ENCODE results near the gene FLT4.

FLT4 gene

DNA sequence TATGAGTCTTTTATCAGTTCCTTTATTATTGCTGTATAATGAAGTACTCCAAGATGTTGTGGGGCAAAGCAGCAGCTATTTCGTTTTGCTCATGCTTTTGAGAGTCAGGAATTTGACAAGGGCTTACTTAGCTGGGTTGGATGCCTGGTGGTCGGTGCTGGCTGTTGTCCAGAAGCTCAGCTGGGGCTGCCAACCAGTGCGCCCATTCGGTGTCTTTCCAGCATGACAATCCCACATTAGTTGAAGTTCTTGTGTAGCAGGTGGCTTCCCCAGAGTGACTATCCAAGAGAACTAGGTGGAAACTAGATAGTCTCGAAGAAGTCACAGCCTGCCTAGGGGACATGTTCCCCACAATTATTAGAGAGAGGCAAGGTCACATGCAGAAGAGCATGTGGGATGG is 3.4 kb upstream of the FLT4 start:
- DNase-seq (ENCODE audit: low spot score): no peak
- in situ Hi-C loops (cut with MboI; ENCODE audit: low sequenced_read_pairs, unreplicated experiment): no loop called here
- TF ChIP-seq, protein P1, sequence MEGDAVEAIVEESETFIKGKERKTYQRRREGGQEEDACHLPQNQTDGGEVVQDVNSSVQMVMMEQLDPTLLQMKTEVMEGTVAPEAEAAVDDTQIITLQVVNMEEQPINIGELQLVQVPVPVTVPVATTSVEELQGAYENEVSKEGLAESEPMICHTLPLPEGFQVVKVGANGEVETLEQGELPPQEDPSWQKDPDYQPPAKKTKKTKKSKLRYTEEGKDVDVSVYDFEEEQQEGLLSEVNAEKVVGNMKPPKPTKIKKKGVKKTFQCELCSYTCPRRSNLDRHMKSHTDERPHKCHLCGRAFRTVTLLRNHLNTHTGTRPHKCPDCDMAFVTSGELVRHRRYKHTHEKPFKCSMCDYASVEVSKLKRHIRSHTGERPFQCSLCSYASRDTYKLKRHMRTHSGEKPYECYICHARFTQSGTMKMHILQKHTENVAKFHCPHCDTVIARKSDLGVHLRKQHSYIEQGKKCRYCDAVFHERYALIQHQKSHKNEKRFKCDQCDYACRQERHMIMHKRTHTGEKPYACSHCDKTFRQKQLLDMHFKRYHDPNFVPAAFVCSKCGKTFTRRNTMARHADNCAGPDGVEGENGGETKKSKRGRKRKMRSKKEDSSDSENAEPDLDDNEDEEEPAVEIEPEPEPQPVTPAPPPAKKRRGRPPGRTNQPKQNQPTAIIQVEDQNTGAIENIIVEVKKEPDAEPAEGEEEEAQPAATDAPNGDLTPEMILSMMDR (IDR thresholded peaks at IDR 0.05; ENCODE audit: borderline replicate concordance, control extremely low read depth, extremely low read depth, insufficient read depth, missing control alignments): no peak

DNA sequence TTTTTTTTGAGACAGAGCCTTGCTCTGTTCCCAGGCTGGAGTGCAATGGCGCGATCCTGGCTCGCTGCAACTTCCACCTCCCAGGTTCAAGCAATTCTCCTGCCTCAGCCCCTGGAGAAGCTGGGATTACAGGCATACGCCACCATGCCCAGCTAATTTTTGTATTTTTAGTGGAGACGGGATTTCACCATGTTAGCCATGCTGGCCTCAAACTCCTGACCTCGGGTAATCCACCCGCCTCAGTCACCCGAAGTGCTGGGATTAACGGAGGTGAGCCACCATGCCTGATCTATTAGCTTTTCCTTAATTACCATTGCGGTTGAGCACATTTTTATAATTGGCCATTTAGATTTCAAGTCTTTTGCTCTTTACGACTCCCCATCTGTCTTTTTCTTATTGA is 2.9 kb upstream of the FLT4 start:
- TF ChIP-seq, protein P1 (IDR thresholded peaks at IDR 0.05; ENCODE audit: borderline replicate concordance, control extremely low read depth, extremely low read depth, insufficient read depth, missing control alignments): no peak
- no peak for DNase-seq (ENCODE audit: low spot score)
- in situ Hi-C loops (cut with MboI; ENCODE audit: low sequenced_read_pairs, unreplicated experiment): no loop called here

GRCh38 chr5:180648658-180649296 is 623 bp downstream of the FLT4 start:
- in situ Hi-C loops (cut with MboI; ENCODE audit: low sequenced_read_pairs, unreplicated experiment): no loop called here
- no peak for DNase-seq (ENCODE audit: low spot score)
- TF ChIP-seq, protein P1 (IDR thresholded peaks at IDR 0.05; ENCODE audit: borderline replicate concordance, control extremely low read depth, extremely low read depth, insufficient read depth, missing control alignments): no peak

GRCh38 chr5:180647941-180648500 is 1.4 kb downstream of the FLT4 start:
- in situ Hi-C loops (cut with MboI; ENCODE audit: low sequenced_read_pairs, unreplicated experiment): no loop called here
- no peak for DNase-seq (ENCODE audit: low spot score)
- TF ChIP-seq, protein P1 (IDR thresholded peaks at IDR 0.05; ENCODE audit: borderline replicate concordance, control extremely low read depth, extremely low read depth, insufficient read depth, missing control alignments): no peak

DNA sequence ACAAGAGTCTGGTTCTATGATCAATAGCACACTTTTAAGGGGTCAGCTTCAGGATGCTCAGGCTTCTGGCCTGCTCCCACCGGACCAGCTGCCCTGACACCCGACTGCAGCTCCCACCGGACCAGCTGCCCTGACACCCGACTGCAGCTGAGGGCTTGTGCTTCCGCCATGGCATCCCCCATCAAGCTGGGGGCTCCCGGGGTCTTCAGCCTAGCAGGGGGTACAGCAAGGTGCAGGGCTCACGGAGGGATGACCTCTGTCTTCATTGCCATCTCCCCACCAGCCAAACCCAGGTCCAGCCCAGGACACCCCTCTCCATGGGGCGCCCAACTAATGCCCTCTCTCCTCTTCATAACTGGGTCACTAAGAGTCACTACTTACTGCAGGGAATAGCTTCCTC is 1.9 kb downstream of the FLT4 start:
- in situ Hi-C loops (cut with MboI; ENCODE audit: low sequenced_read_pairs, unreplicated experiment): no loop called here
- no peak for DNase-seq (ENCODE audit: low spot score)
- TF ChIP-seq, protein P1 (IDR thresholded peaks at IDR 0.05; ENCODE audit: borderline replicate concordance, control extremely low read depth, extremely low read depth, insufficient read depth, missing control alignments): no peak

GRCh38 chr5:180646963-180647305 is 2.5 kb downstream of the FLT4 start:
- DNase-seq (ENCODE audit: low spot score): no peak
- in situ Hi-C loops (cut with MboI; ENCODE audit: low sequenced_read_pairs, unreplicated experiment): no loop called here
- TF ChIP-seq, protein P1 (IDR thresholded peaks at IDR 0.05; ENCODE audit: borderline replicate concordance, control extremely low read depth, extremely low read depth, insufficient read depth, missing control alignments): no peak

All from GM13976 (cell line).